ENCODE results near the gene MYLK. TPM values are rescaled to one million over a fixed set of nuclear protein-coding genes. Genes with fewer than 3 reads are reported as not detected.

Gene MYLK
- total RNA-seq, 4 donors from 2014 or later: 10.7 to 320 (median 42.0) TPM

- Histone ChIP-seq H3K27me3 (no peaks in the 10 kb centered on the region), H3K9me3 (no peaks in the 10 kb centered on the region), H3K36me3 (peaks cover 0 to 7% (median 0%) of the 10 kb centered on the region in 3 donors), H3K27ac (peak overlapping the region in 3 of 4 donors; percentile 77 to 88 (median 83)), H3K4me3 (no peak overlapping the region), H3K4me1 (peaks cover 0 to 90% (median 17%) of the 10 kb centered on the region in 3 donors)
- no peak for DNase-seq
- TF ChIP-seq, protein P1, sequence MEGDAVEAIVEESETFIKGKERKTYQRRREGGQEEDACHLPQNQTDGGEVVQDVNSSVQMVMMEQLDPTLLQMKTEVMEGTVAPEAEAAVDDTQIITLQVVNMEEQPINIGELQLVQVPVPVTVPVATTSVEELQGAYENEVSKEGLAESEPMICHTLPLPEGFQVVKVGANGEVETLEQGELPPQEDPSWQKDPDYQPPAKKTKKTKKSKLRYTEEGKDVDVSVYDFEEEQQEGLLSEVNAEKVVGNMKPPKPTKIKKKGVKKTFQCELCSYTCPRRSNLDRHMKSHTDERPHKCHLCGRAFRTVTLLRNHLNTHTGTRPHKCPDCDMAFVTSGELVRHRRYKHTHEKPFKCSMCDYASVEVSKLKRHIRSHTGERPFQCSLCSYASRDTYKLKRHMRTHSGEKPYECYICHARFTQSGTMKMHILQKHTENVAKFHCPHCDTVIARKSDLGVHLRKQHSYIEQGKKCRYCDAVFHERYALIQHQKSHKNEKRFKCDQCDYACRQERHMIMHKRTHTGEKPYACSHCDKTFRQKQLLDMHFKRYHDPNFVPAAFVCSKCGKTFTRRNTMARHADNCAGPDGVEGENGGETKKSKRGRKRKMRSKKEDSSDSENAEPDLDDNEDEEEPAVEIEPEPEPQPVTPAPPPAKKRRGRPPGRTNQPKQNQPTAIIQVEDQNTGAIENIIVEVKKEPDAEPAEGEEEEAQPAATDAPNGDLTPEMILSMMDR (IDR thresholded peaks at IDR 0.05): no peak
- no peak for TF ChIP-seq POLR2A (IDR thresholded peaks at IDR 0.05)
- intact Hi-C loops (cut with DNase I): no loop called here
- 56 to 81% methylated on average over 3 of the region's 3 CpGs for WGBS, 2 donors
These were observed 194.3 kb downstream of the MYLK start for GRCh38 chr3:123689831-123690230.

GRCh38 chr3:123688241-123688747 lies 195.8 kb downstream of the MYLK start:
- H3K9me3 ChIP-seq: no peaks in the 10 kb centered on the region
- peaks cover 0 to 90% (median 8%) of the 10 kb centered on the region in 3 donors for H3K4me1 ChIP-seq
- TF ChIP-seq, protein P1 (IDR thresholded peaks at IDR 0.05): no peak
- no peak for TF ChIP-seq POLR2A (IDR thresholded peaks at IDR 0.05)
- no peaks in the 10 kb centered on the region for H3K27me3 ChIP-seq
- no peak for DNase-seq
- H3K36me3 ChIP-seq: peaks cover 0 to 7% (median 0%) of the 10 kb centered on the region in 3 donors
- H3K4me3 ChIP-seq: no peak overlapping the region
- intact Hi-C loops (cut with DNase I): no loop called here
- peak overlapping the region; percentile 27 to 88 (median 80) for H3K27ac ChIP-seq
- WGBS, 2 donors: 68 to 74% methylated on average over 4 of the region's 4 CpGs

GRCh38 chr3:123687286-123687685 lies 196.8 kb downstream of the MYLK start:
- no peaks in the 10 kb centered on the region for H3K27me3 ChIP-seq
- no peak for DNase-seq
- intact Hi-C loops (cut with DNase I): no loop called here
- H3K4me1 ChIP-seq: peaks cover 0 to 90% (median 10%) of the 10 kb centered on the region in 3 donors
- H3K36me3 ChIP-seq: peaks cover 0 to 7% (median 0%) of the 10 kb centered on the region in 3 donors
- no peak overlapping the region for H3K4me3 ChIP-seq
- H3K9me3 ChIP-seq: no peaks in the 10 kb centered on the region
- peak overlapping the region; percentile 24 to 88 (median 80) for H3K27ac ChIP-seq
- TF ChIP-seq POLR2A (IDR thresholded peaks at IDR 0.05): no peak
- TF ChIP-seq, protein P1 (IDR thresholded peaks at IDR 0.05): no peak

- H3K4me3 ChIP-seq: no peak overlapping the region
- peaks cover 0 to 18% (median 0%) of the 10 kb centered on the region in 3 donors for H3K36me3 ChIP-seq
- H3K9me3 ChIP-seq: no peaks in the 10 kb centered on the region
- DNase-seq: no peak
- WGBS, 2 donors: 37 to 41% methylated on average over 2 to 3 of the region's 4 CpGs
- no peaks in the 10 kb centered on the region for H3K27me3 ChIP-seq
- TF ChIP-seq, protein P1 (IDR thresholded peaks at IDR 0.05): no peak
- TF ChIP-seq POLR2A (IDR thresholded peaks at IDR 0.05): no peak
- H3K4me1 ChIP-seq: peaks cover 0 to 86% (median 10%) of the 10 kb centered on the region in 3 donors
- H3K27ac ChIP-seq: peak overlapping the region in 3 of 4 donors; percentile 77 to 88 (median 83)
- intact Hi-C loops (cut with DNase I): no loop called here
These were observed 197.9 kb downstream of the MYLK start for GRCh38 chr3:123686251-123686650.

- Histone ChIP-seq H3K4me3 (no peak overlapping the region), H3K27ac (peak overlapping the region in 3 of 4 donors; percentile 32 to 88 (median 83)), H3K9me3 (no peaks in the 10 kb centered on the region), H3K4me1 (peaks cover 0 to 81% (median 10%) of the 10 kb centered on the region in 3 donors), H3K36me3 (peaks cover 0 to 19% (median 0%) of the 10 kb centered on the region in 3 donors), H3K27me3 (no peaks in the 10 kb centered on the region)
- intact Hi-C loops (cut with DNase I): no loop called here
- DNase-seq: no peak
- no peak for TF ChIP-seq POLR2A (IDR thresholded peaks at IDR 0.05)
- TF ChIP-seq, protein P1 (IDR thresholded peaks at IDR 0.05): no peak
- 61 to 64% methylated on average over 7 to 9 of the region's 9 CpGs for WGBS, 2 donors
These were observed 198.4 kb downstream of the MYLK start for GRCh38 chr3:123685780-123686179.
